ENCODE data around the gene SH3BGRL.
"Not testable (repeated sequence)": the region's sequence is repeated elsewhere in the genome, so short reads cannot be mapped to it uniquely, and the experiment has no call there.

The SH3BGRL gene

DNA sequence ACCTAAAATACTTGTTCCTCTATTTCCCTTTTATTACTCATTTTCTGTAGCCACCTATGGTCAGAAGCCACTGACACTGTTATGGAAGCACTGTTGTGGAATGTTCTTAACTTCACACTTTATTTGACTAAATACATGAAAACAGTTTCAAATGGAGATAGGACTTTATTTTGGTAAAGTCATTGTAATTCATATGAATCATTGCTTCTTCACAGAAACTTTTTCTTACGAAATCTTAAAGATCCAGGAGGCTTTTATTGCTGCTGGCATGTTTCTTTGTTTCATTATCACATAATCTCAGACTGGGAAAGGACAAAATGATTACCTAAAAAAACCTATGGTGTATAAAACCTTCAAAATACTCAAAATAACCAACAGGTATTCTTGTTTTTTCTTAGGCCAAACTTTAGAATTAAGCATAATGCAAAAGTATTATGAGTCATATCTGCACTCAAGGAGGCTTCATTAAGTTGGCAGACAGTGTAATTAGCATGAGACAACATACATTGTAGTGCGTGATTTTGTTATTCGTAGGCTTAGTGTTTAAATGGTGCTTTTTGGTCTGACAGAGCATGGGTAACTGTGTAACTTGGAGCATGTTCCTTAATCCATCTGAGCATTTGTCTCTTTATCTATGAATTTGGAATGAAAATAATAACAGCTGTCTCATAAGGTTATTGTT, 58.0 kb downstream of the SH3BGRL start:
- DNase-seq (ENCODE audit: low read depth, low spot score): no peak

DNA sequence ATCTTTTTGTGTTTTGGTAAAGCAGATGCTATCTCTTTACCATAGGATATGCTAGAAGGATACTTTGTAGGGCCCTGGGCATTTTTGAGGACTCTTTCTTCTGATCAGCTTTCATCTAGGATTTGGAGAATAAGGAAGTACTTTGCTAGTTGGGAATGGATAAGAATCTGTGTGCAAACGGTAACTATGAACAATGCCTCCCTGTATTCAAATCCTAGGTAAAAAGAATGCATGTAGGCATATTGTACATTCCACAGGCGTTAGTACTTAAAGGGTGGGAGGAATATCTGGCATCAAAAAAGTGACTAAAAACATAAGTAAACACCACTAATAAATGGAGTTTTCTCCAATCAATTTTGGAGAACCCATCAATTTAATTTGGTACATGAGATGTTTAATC, 59.7 kb downstream of the SH3BGRL start:
- DNase-seq (ENCODE audit: low read depth, low spot score): no peak

DNA sequence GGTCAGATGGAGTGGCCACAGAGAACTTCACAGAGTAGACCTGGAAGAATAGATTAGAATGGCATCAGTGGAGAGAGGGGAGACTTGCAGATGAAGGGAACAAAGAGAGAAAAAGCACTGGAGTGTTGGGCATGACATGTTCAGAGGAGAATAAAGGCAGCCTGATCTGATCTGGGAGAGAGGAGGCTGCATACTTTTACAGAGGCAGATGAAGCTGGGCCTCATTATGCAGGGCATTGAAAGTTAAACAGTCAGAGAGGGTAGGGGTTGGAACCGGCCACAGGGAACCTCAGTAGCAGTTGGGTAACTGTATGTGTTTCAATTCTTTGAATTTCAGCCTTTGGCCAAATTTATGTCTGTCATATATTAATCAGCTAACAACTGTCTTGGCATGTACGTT, 61.2 kb downstream of the SH3BGRL start:
- DNase-seq (ENCODE audit: low read depth, low spot score): no peak

DNA sequence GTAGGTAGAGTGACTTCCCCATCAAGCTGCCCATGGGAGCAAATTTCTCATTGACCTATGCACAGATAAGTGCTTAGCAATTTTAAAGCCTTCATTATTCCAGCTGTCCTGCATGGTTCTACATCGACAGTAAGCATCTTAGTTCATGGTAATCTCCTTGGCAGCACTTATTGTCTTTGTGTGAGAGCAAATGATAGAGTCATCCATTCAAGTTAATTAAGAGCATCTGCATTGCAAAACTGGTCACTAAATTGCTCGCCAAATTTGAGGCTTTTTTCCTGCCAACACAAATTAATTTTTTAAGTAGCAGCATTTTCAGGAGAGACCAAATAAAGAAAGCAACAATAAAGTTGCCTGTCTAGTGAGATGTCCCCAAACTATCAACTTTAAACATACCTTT, 76.7 kb downstream of the SH3BGRL start:
- DNase-seq (ENCODE audit: low read depth, low spot score): no peak

DNA sequence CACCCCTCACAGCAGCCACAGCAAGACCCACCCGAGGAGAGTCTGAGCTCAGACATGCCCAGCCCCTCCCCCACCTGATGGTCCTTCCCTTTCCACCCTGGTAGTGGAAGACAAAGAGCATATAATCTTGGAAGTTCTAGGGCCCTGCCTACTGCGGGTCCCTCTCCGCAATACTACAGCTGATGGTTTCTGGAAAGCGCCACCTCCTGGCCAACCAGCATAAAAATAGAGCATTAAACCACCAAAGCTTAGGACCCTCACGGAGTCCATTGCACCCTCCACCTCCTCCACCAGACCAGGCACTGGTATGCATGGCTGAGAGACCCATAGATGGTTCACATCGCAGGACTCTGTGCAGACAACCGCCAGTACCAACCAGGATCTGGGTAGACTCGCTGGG, 78.2 kb downstream of the SH3BGRL start:
- DNase-seq (ENCODE audit: low read depth, low spot score): no peak

DNA sequence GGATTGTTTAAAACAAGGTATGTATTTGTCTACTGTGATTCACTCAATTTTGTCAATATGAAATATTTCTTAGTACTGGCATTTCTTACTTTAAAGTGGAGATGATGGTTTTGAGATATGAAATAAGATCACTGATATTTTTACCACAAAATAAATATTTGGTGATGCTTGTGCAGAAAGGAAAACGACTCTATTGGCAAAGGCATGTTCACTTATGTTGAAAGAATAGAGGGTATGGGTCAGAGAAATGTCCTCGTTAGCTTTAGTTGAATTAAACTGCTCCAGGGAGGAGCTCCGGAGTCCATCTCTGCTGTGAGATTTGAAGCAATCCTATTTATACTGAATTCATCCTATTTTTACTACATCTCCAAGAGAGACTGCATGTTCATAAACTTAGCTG, 84.2 kb downstream of the SH3BGRL start:
- DNase-seq (ENCODE audit: low read depth, low spot score): no peak

DNA sequence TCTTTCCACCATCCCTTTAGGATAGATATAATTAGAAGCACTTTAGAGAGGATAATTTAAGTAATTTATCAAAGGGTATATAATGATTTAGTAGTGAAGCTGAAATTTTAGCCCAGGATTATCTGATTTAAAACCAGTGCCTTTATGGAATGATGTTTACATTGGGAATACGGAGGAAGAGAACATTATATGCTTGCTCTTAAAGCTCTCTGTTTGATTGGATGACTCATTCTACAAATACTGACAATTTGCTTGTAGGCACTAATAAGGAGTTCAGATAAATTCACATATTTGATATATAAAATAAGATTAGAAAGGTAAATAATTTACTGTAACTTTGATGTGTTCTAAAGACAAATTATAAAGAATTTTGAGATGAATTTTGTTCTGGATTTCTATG, 84.7 kb downstream of the SH3BGRL start:
- no peak for DNase-seq (ENCODE audit: low read depth, low spot score)

DNA sequence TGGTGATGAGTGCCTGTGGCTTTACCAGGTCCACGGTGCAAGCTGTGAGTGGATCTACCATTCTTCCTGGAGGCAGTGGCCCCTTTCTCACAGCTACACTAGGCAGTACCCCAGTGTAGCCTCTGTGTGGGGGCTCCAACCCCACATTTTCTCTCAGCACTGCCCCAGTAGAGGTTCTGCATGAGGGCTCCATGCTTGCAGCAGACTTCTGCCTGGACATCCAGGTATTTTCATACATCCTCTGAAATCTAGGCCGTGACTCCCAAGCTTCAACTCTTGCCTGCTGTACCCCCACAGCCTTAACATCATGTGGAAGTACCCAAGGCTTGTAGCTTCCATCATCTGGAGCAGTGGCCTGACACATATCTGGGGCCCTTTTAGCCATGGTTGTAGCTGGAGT, 90.1 kb downstream of the SH3BGRL start:
- DNase-seq (ENCODE audit: low read depth, low spot score): no peak

DNA sequence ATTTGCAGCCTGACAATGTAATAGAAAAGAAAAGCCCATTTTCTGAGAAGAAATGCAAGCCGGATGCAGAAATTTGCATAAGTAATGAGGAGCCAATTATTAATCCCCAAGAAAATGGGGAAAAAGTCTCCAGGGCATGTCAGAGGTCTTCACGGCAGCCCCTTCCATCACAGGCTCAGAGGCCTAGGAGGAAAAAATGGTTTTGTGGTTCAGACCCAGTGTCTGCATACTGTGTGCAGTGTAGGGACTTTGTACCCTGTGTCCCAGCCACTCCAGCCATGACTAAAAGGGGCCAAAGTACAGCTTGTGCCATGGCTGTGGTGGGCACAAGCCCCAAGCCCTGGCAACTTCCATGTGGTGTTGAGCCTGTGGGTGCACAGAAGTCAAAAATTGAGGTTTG, 92.2 kb downstream of the SH3BGRL start:
- DNase-seq (ENCODE audit: low read depth, low spot score): no peak

DNA sequence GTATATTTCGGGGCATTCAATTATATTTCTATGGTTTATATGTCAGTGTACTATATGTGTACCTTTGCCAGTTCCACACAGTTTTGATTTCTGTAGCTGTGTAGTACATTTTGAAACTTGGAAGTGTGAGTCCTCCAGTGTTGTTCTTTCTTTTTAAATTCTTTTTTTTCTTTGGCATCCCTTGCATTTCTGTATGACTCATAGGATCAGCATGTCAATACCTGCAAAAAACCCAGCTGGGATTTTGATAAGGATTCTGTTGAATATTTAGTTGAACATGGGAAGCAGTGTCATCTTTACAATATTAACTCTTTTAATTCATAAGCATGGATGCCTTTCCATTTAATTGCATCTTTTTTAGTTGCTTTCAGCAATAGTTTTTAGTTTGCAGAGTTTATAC, 100.0 kb downstream of the SH3BGRL start:
- DNase-seq (ENCODE audit: low read depth, low spot score): no peak

DNA sequence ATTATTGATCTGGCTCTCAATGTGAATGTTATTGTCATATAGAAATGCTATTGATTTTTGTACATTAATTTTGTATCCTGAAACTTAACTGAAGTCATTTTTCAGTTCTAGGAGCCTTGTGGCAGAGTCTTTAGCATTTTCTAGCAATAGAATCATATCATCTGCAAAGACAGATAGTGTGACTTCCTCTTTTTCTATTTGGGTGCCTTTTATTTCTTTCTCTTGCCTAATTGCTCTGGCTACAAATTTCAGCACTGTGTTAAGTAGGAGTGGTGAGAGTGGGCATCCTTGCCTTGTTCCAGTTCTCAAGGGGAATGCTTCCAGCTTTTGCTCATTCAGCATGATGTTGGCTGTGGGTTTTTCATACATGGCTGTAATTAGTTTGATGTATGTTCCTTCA, 102.7 kb downstream of the SH3BGRL start:
- no peak for DNase-seq (ENCODE audit: low read depth, low spot score)

DNA sequence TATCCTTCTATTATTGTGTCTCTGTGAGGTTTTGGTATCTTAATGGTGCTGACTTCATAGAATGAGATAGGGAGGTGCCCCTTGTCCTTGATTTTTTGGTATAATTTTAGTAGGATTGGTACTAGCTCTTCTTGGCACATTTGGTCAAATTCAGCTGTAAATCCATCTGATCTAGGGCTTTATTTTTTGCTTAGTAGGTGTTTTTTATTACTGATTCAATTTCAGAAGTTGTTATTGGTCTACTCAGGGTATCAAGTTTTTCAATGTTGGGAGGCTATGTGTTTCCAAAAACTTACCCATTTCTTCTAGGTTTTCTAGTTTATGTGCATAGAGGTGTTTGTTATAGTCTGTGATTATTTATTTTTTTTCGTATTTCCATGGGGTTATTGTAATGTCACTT, 103.3 kb downstream of the SH3BGRL start:
- no peak for DNase-seq (ENCODE audit: low read depth, low spot score)

DNA sequence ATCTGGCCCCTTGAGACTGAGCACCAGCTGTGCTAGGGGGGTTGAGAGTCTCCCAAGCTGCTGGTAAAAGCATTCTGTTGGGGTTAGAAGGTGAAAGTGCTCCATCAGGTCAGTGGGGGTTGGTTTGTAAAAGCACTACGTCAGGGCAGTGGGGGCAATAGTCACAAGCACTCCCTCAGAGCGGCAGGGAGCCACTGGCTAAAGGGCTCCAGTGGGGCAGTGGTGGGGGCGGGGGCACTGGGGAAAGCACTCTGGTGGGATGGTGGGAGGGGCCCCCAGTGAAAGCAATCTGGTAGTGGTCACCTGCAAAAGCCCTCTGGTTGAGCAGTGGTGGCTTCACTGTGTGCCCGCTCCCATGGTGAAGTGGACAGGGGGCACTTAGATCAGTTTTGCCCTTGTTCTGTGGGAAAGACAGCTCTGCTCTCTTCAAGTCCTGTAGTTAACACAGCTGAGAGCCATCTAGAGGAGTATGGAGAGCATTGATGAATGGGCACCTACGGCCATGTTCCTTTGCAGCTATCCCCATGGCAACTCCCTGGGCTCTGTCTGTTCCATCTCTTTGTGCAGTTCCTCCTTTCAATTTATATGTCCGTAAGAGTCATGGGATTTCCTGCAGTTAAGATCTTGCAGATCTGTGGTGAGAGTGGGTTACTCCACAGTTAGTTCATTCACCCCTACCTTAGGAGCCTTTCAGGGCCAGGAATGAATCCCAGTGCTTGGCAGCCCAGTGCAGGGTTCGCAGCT, 106.4 kb downstream of the SH3BGRL start:
- no peak for DNase-seq (ENCODE audit: low read depth, low spot score)

DNA sequence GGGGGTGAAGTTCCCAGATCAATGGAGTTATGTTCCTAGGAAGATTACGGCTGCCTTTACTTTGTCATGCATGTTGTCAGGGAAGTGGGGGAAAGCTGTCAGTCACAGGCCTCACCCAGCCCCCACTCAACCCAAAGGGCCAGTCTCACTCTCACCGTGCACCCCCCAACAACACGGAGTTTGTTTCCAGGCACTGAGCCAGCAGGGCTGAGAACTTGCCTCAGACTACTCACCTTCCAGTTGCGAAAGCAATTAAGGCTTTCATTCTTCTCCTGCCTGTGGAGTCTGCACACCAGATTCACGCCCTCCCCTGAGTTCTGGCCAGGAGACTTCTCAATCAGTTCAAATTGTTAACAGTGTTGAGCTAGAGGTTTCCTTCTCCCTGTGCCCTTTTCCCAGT, 114.3 kb downstream of the SH3BGRL start:
- no peak for DNase-seq (ENCODE audit: low read depth, low spot score)

DNA sequence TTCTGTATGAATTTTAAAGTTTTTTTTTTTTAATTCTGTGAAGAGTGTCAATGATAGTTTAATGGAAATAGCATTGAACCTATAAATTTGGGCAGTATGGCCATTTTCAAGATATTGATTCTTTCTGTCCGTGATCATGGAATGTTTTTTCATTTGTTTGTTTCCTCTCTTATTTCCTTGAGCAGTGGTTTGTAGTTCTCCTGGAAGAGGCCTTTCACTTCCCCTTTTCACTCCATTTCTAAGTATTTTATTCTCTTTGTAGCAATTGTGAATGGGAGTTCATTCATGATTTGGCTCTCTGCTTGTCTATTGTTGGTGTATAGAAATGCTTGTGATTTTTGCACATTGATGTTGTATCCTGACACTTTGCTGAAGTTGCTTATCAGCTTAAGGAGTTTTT, 129.8 kb downstream of the SH3BGRL start:
- not testable (repeated sequence) for DNase-seq (ENCODE audit: low read depth, low spot score)

DNA sequence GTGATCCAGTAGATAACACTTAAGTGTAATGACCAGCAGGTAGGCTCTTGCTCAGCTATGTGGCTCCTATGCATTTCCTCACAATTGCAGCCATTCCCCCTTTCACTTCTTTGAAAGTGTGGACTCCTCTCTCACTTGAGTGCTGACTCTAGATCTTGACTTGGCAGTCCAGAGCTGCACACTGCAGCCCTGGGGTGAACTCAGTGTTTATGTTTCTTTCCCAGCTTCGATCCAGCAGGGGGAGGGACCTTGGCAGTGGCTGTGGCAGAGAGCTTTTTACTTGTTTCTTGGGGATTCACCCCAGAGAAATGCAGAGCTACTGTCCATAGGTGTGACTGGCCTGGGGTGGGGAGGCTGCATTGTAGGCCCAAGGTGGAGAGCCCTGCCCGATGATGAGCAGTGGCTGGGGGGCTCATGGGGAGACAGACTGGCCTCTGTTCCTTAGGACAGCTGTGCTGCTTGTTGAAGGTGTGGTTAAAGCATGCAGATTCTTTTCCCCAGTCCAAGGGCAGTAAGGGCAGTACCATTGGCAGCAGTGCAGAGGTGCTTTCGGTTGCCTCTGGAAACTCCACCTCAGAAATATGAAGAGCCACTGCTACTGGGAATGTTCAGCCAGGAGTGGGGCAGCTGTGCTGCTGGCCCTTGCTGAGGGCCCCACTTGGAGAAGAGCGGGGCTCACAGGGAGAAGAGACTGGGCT, 134.7 kb downstream of the SH3BGRL start:
- DNase-seq (ENCODE audit: low read depth, low spot score): no peak

DNA sequence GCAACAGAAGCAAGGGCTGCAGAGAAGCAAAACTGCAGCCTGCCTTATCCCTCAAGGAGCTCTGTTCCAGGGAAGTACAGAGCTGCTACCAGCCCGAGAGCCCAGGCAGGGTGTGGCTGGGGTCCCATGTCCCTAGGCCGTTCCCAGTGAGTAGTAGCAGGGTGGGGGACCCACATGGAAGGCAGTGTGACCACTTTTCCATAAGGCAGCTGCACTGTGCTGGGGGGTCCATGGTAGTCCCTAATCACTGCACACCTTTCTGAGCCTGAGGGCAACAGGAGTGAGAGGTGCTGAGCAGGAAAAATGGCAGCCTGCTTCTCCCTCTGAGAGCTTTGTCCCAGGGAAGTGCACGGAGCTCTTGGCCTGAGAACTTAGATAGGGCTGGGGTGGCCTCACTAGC, 135.9 kb downstream of the SH3BGRL start:
- DNase-seq (ENCODE audit: low read depth, low spot score): no peak

DNA sequence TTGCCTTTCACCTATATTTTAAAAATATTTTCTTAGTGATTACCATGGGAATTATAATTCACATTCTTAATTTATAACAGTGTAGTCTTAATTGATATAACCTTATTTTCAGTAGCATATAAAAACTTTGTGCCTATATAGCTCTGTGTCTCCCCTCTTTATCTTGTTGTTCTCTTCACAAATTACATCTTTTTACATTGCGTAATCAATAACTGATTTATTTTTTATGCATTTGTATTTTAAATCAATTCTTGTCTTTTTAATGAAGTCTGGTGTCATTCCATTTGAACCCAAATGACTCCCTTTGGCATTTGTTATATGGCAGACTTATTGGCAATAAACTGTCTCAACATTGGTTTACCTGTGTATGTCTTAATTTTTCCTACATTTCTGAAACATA, 137.0 kb downstream of the SH3BGRL start:
- no peak for DNase-seq (ENCODE audit: low read depth, low spot score)

DNA sequence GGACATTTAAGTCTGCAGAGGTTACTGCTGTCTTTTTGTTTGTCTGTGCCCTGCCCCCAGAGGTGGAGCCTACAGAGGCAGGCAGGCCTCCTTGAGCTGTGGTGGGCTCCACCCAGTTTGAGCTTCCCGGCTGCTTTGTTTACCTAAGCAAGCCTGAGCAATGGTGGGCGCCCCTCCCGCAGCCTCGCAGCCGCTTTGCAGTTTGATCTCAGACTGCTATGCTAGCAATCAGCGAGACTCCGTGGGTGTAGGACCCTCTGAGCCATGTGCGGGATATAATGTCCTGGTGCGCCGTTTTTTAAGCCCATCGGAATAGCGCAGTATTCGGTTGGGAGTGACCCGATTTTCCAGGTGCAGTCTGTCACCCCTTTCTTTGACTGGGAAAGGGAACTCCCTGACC, 143.4 kb downstream of the SH3BGRL start:
- not testable (repeated sequence) for DNase-seq (ENCODE audit: low read depth, low spot score)
